GM21447 (cell line): ENCODE results near the gene FYCO1.

ENCODE experiments used
- ATAC-seq: cut with Tn5 transposase; IDR thresholded peaks from one replicate; pipeline ENCODE4 v1.9.1; 2021; ENCODE audit not compliant: unreplicated experiment

FYCO1 gene

GRCh38 chr3:45921158-45922038 lies 74.2 kb downstream of the FYCO1 start:
- no peak for ATAC-seq

- no peak for ATAC-seq
Measured at GRCh38 chr3:45917146-45917898, 78.3 kb downstream of the FYCO1 start.

GRCh38 chr3:45915518-45916231 lies 79.9 kb downstream of the FYCO1 start:
- ATAC-seq = peak; percentile 91

- ATAC-seq = no peak
Measured at GRCh38 chr3:45915059-45915439, 80.6 kb downstream of the FYCO1 start.

GRCh38 chr3:45914362-45915058 lies 81.1 kb downstream of the FYCO1 start:
- no peak for ATAC-seq

- no peak for ATAC-seq
Measured at GRCh38 chr3:45912435-45912834, 83.2 kb downstream of the FYCO1 start.

- no peak for ATAC-seq
Measured at GRCh38 chr3:45911511-45912226, 84.0 kb downstream of the FYCO1 start.

- ATAC-seq = no peak
Measured at GRCh38 chr3:45910892-45911291, 84.7 kb downstream of the FYCO1 start.

- no peak for ATAC-seq
Measured at GRCh38 chr3:45909542-45909941, 86.1 kb downstream of the FYCO1 start.

GRCh38 chr3:45908761-45909160 lies 86.9 kb downstream of the FYCO1 start:
- ATAC-seq = no peak

GRCh38 chr3:45907769-45908705 lies 87.6 kb downstream of the FYCO1 start:
- ATAC-seq = no peak

- no peak for ATAC-seq
Measured at GRCh38 chr3:45906681-45907407, 88.8 kb downstream of the FYCO1 start.

- ATAC-seq = no peak
Measured at GRCh38 chr3:45905755-45906154, 89.9 kb downstream of the FYCO1 start.

- ATAC-seq = no peak
Measured at GRCh38 chr3:45904931-45905330, 90.7 kb downstream of the FYCO1 start.

GRCh38 chr3:45896956-45897355 lies 98.7 kb downstream of the FYCO1 start:
- ATAC-seq = no peak

- no peak for ATAC-seq
Measured at GRCh38 chr3:45895686-45896468, 99.7 kb downstream of the FYCO1 start.

GRCh38 chr3:45894015-45894414 lies 101.6 kb downstream of the FYCO1 start:
- no peak for ATAC-seq

- ATAC-seq = no peak
Measured at GRCh38 chr3:45892161-45892560, 103.5 kb downstream of the FYCO1 start.
